Stimulated activated CD4-positive, alpha-beta T cell treated with anti-CD3 and anti-CD28 coated beads, TNF-alpha, amount 100 ng/mL, for 24 hours (primary cell): Measurements from ENCODE around the gene ARMH3.

Experiments used
- DNase-seq, 3 experiments: peaks; one replicate each; pipeline ENCODE4 v3.0.0-alpha.2; 2020; ENCODE audit warnings: low read depth in 3 of 3

ARMH3 gene

GRCh38 chr10:101897633-101898032, 158.3 kb downstream of the ARMH3 start:
- no peak for DNase-seq

GRCh38 chr10:101896225-101896877, 159.6 kb downstream of the ARMH3 start:
- no peak for DNase-seq

DNA sequence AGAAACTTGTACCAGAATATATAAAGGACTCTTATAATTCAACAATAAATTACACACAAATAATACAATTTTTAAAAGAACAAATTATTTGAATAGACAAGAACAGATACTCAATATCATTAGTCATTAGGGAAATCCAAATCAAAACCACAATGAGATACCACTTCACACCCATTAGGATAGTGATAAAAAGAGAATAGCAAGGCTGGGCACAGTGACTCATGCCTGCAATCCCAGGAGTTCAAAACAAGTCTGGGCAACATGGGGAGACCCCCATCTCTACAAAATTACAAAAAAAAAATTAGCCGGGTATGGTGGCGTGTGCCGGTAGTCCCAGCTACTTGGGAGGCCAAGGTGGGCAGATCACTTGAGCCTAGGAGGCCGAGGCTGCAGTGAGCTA, 160.2 kb downstream of the ARMH3 start:
- DNase-seq: no peak

DNA sequence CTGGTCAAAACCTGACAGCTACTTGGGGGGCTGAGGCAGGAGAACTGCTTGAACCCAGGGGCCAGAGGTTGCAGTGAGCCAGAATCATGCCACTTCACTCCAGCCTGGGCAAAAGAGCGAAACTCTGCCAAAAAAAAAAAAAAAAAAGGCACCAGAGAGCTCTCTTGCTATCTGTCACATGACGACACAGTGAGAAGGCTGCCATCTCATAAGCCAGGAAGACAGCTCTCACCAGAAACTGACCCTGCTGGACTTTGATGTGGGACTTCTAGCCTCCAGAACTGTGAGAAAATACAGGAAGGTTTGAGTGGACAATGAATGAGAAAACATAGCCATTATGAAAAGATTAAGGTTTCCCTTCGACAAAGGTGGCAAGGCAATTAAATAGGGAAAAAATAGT, 161.2 kb downstream of the ARMH3 start:
- no peak for DNase-seq

DNA sequence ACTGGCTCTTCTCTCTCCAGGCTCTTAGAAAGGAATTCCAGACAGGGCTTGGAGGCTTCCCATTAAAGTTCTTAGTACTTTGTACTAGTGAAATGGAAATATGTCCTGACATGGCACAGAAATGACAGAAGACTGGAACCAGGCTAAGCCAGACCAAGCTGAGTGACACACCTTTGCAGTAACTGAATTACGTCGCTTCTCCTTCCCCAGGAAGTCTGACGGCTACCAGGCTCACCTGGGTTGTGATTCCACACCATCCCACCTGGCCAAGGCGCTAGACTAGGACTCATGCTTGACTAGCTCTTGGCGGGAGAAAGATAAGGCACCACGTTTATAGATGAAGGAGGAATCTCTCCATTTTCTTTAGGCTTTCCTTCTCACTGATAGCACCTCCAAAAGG, 161.7 kb downstream of the ARMH3 start:
- DNase-seq: no peak

- no peak for DNase-seq
Observed at GRCh38 chr10:101893510-101894120, 162.4 kb downstream of the ARMH3 start.

DNA sequence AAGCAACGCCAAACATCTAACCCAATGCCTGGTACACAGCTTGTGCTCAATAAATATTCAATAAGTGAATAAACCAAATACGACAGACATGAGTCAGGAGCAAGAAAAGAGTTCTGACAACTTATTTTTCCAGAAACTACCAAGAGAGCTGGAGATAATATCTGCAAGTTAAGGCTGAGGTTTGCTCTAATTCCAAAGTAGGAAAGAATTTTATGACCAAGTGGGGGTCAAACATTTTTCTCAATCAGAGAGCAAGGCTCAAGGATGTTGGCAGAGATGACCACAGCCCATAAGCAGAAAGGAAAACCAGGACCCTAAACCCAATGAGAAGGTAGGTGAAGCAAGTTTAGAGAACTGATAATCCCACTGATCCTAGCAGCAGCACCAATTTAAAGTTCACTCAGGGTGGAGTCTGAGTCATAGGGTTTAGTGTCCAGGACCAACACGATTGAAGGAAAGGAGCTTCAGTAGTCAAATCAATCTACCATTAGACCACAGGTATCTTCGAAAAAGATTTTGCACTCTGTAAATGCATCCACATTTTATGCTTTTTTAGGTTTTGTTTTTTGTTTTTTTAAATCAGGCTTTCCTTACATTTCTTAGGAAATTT, 163.1 kb downstream of the ARMH3 start:
- DNase-seq: no peak

DNA sequence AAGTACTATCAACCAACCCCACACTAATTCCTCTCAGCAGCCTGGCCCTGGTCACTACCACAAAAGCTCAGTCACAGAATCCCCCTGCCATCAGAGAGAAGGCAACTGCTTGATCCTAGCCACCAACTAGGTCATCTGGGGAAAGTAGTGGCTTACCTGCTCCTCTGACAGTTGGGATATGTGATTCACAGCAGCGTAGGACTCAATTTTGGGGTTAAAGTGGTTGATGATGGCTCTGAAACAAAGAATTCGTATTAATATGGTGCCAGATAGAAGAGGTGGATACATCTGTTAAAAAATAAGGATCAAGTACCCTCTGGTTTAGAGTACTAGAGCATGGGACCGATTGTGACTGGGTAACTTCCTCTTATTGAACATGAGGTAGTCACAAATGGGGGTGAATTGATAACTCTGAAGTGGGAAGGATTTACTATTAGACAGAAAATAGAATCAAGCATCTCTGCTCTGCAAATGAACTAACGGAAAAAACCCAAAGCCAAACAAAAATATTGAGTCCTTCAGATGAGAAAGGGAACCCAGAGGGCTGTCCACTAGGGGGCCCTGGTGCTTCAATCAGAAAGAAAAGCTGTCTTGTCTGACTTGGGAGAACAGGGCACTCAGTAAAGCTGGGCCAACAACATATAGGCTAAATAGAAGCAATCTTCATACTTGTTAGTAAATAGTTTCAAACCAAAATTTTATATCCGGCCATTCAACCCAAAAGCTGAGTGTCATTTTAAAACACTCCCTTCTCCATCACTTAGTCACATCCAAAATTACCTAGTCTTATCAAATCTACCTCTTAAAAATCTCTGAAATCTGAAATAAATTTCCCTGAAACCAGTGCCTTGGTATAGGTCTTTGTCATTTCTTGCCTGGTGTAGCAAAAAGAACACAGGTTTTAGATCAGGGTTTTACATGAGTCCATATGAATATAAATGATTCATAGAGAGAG, 166.4 kb downstream of the ARMH3 start:
- peak; percentile 42 to 65 (median 45) for DNase-seq

GRCh38 chr10:101888251-101888949, 167.6 kb downstream of the ARMH3 start:
- no peak for DNase-seq

- no peak for DNase-seq
Observed at GRCh38 chr10:101887775-101888174, 168.2 kb downstream of the ARMH3 start.

DNA sequence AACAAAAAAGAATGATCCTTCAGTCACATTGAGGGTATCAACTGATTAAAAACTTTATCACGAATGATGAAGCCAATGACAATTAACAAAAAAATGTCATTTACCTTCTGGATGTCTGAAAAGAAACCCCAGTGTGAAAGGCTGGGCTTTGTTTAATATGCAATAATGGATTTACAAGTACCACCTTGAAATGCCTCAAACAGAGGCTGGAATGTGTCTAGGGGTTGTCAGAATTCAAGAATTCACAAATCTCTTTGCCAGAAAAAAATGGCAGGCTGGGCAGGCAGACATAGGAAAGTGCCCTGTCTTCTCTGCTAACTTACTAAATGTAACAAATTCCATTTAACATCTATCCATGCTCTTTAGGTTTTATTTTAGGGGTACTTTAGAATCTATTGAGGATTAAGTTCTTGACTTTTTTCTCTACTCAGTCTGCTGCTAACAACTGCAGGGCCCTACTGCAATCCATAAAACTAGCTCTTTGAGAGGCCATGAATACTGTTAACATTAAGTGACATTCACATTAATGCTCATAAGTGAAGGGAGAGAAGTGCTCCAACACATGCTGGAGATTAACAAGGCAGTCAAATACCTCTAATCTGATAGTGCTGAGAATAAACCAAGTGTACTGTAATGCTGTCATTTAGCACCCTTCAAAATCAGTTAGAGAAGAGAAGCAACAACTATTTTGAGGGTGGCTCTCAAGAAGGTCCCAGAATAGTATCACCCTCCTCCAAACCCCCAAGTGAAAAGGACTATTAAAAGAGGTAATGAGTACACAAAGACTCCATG, 169.3 kb downstream of the ARMH3 start:
- no peak for DNase-seq

DNA sequence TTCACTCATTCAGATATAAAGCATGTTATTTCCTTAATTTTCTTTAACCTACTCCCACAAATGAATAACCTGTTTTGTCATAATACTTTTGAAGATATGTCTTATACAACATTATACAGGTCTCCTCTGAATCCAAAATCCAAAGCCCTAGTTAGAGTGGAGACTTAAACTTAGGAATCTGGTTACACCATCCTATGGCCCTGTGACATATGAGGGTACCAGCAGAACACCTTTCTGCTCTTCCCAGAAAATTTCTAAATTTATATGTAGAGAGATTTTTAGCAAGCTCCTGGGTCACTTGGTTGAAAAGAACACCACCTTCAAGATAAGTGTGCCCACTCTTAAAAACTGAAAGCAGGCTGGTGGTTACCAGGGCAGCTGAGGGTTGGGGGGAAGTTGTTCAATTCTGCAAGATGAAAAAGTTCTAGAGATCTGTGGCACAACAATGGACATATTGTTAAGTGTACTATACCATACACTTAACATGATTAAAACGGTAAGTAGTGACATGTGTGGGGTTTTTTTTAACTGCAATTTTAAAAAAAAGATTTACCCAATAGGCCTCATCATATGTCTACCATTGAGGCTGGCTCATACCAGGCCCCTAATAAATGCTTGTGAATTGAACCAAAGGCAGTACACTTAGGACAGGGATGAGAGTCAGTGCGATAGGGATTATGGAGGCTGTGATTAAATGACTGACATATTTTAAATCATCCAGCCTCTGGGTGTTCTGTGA, 174.8 kb downstream of the ARMH3 start:
- no peak for DNase-seq

- DNase-seq: no peak
Observed at GRCh38 chr10:101880232-101880573, 175.8 kb downstream of the ARMH3 start.

- DNase-seq: no peak
Observed at GRCh38 chr10:101879456-101880231, 176.3 kb downstream of the ARMH3 start.

DNA sequence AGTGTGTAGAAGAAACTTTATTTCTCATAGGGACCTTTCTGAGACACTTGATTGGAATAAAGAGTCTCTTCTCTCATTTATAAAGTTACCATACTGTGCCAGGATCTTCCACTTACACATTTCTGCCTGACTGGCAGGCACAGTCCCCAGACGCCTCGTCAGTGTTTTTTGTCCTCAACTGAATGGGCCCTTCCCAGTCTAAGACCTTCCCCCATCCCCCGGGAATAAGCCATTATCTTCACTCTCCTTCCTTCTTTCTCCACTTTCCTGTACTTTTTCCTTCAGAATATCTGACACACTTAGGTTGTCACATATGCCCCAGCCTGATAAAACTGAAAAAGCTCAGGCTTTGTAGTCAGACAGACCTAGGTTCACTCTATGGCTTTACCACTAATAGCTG, 177.1 kb downstream of the ARMH3 start:
- DNase-seq: no peak

DNA sequence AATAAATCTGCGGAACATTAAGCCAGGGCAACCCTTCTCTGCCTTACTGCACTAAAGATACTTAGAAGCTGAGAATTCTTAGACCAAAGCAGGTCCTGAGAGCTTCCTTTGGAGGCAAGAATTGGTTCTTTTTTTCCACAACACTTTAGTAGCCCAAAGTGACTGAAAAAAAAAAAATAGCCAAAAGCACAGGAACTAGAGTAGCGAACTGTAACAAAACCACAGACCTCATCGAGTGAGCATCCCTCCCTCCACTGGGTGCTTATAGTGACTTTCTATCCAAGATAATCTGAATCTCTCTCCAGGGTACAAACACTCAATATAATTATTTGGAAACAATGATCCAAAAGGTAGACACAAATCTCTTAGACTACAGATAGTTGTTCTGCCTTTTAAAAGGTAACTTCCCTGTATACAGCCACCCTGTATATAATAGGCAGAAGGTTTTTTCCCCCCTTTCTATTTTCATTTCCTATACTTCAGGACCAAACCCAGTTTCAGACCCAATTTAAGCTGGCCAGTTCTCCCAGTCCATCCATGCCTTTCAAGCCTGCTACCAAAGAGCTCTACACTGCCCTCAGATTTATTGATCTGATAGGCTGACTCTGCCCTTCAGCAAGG, 180.8 kb downstream of the ARMH3 start:
- DNase-seq: no peak

DNA sequence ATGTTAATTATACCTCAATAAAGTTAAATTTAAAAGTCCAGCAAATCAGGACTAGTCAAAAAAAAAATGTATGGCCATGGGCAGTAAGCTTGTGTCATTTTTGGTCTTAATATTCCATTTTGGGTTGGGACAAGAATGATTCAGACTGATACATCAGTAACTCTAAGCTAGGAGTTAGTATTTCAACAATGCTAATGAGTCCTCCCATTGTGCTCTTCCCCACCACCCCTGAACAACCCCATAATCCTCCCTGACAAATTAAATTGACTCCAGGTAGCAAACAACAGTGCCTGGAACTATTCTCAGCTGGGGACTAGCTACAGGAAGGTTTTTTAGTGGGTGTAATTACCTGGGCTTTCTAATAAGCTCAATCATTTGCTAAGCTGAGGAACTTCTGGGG, 181.7 kb downstream of the ARMH3 start:
- DNase-seq: no peak

GRCh38 chr10:101867931-101868330, 188.0 kb downstream of the ARMH3 start:
- no peak for DNase-seq

- no peak for DNase-seq
Observed at GRCh38 chr10:101859530-101859929, 196.4 kb downstream of the ARMH3 start.
